NT2/D1 (cell line): Measurements from ENCODE around the gene KLHL11.

Experiments
- SUZ12 ChIP-seq: IDR thresholded peaks from 2 replicates; pipeline ENCODE4 v1.6.1; 2011; ENCODE audit not compliant: insufficient read length, insufficient read depth; ENCODE audit errors: extremely low read depth
- YY1 ChIP-seq: IDR thresholded peaks from 2 replicates; pipeline ENCODE4 v1.6.1; 2011; ENCODE audit not compliant: insufficient read length, insufficient read depth
- ZNF274 ChIP-seq: IDR thresholded peaks from 2 replicates; pipeline ENCODE4 v1.6.1; 2011; ENCODE audit warnings: mild to moderate bottlenecking, low read depth, low read length

DNA sequence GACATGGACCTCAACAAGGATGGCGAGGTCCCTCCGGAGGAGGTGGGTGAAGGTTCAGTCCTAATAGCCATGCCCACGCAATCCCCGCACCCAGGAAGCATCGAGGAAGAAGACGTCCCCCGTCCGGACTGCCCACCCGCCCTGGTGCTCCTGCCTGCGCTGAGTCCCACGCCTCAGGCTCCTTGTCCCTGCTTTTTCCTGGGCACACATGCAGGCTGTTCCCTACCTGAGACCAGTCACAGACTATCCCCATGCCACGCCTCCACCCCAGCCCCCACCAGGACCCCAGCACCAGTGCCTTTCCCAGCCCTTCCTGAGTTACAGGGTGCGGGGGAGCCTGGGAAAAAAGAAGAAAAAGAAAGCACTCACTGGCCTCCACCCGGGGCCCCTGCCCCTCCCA lies 43.4 kb downstream of the KLHL11 start:
- TF ChIP-seq SUZ12 (no peak), ZNF274 (no peak), YY1 (no peak)
